OCI-LY1 (cell line): ENCODE results near the gene MSMB.
"Not testable (repeated sequence)": the region's sequence is repeated elsewhere in the genome, so short reads cannot be mapped to it uniquely, and the experiment has no call there.

Source experiments
- H2AFZ ChIP-seq: fragments of 200-600 bp; sonication (generic), shearing (Covaris generic); 2 replicates; pipeline ENCODE4 v1.6.0; 2014; ENCODE audit warnings: antibody characterized with exemption, mild to moderate bottlenecking, low read length
- H3F3A ChIP-seq: fragments of 200-600 bp; sonication (generic), shearing (Covaris generic); 2 replicates; pipeline ENCODE4 v1.6.0; 2014; ENCODE audit warnings: mild to moderate bottlenecking, antibody characterized with exemption, low read length, moderate library complexity; ENCODE audit not compliant: insufficient read depth
- H3K27ac ChIP-seq: fragments of 200-600 bp; sonication (generic); 2 replicates; pipeline ENCODE4 v1.5.1; 2014; ENCODE audit warnings: low read length, mixed run types, mild to moderate bottlenecking, low read depth; ENCODE audit not compliant: poor library complexity, severe bottlenecking
- H3K27me3 ChIP-seq: fragments of 200-600 bp; sonication (generic); 2 replicates; pipeline ENCODE4 v1.6.0; 2014; ENCODE audit warnings: antibody characterized with exemption, mild to moderate bottlenecking, low read length, moderate library complexity; ENCODE audit not compliant: insufficient read depth
- H3K36me3 ChIP-seq: fragments of 200-600 bp; sonication (generic); 2 replicates; pipeline ENCODE4 v1.6.1; 2014; ENCODE audit warnings: mild to moderate bottlenecking, antibody characterized with exemption, low read length, moderate library complexity, mixed read lengths; ENCODE audit not compliant: insufficient read depth
- H3K4me1 ChIP-seq: fragments of 200-600 bp; sonication (generic); 2 replicates; pipeline ENCODE4 v1.5.1; 2014; ENCODE audit warnings: mild to moderate bottlenecking, low read length, moderate library complexity; ENCODE audit not compliant: insufficient read depth, severe bottlenecking
- H3K4me2 ChIP-seq: fragments of 200-600 bp; sonication (generic), shearing (Covaris generic); 2 replicates; pipeline ENCODE4 v1.6.1; 2014; ENCODE audit warnings: low read length
- H3K4me3 ChIP-seq: fragments of 200-600 bp; sonication (generic); 2 replicates; pipeline ENCODE4 v1.5.1; 2014; ENCODE audit warnings: low read length, low read depth, mild to moderate bottlenecking, mixed read lengths; ENCODE audit not compliant: poor library complexity, severe bottlenecking
- H3K79me2 ChIP-seq: fragments of 200-600 bp; shearing (Covaris generic); 2 replicates; pipeline ENCODE4 v1.6.1; 2016; ENCODE audit warnings: mixed run types, low read length, mixed read lengths; ENCODE audit not compliant: insufficient read depth
- H3K9ac ChIP-seq: fragments of 200-600 bp; sonication (generic), shearing (Covaris generic); 2 replicates; pipeline ENCODE4 v1.6.1; 2014; ENCODE audit warnings: mild to moderate bottlenecking, low read length, mixed read lengths
- H3K9me2 ChIP-seq: fragments of 200-600 bp; sonication (generic), shearing (Covaris generic); 2 replicates; pipeline ENCODE4 v1.6.1; 2014; ENCODE audit warnings: low read depth, mild to moderate bottlenecking, low read length, mixed read lengths
- H3K9me3 ChIP-seq: fragments of 200-600 bp; shearing (Covaris generic); 2 replicates; pipeline ENCODE4 v1.6.1; 2014; ENCODE audit warnings: low read length, mixed read lengths
- H4K20me1 ChIP-seq: fragments of 200-600 bp; sonication (generic), shearing (Covaris generic); 2 replicates; pipeline ENCODE4 v1.6.0; 2016; ENCODE audit warnings: mild to moderate bottlenecking, low read length; ENCODE audit not compliant: insufficient read depth
- CTCF ChIP-seq: fragments of 200-600 bp; sonication (generic), shearing (Covaris generic); IDR thresholded peaks from 2 replicates; pipeline ENCODE4 v1.5.1; 2017; ENCODE audit warnings: mild to moderate bottlenecking, antibody characterized with exemption, low read length, moderate library complexity, mixed read lengths
- EZH2 ChIP-seq: fragments of 200-600 bp; sonication (generic), shearing (Covaris generic); IDR thresholded peaks from 2 replicates; pipeline ENCODE4 v1.8.0; 2017; ENCODE audit warnings: borderline replicate concordance, mixed run types, mild to moderate bottlenecking, antibody characterized with exemption, low read length, moderate library complexity, mixed read lengths

MSMB gene

DNA sequence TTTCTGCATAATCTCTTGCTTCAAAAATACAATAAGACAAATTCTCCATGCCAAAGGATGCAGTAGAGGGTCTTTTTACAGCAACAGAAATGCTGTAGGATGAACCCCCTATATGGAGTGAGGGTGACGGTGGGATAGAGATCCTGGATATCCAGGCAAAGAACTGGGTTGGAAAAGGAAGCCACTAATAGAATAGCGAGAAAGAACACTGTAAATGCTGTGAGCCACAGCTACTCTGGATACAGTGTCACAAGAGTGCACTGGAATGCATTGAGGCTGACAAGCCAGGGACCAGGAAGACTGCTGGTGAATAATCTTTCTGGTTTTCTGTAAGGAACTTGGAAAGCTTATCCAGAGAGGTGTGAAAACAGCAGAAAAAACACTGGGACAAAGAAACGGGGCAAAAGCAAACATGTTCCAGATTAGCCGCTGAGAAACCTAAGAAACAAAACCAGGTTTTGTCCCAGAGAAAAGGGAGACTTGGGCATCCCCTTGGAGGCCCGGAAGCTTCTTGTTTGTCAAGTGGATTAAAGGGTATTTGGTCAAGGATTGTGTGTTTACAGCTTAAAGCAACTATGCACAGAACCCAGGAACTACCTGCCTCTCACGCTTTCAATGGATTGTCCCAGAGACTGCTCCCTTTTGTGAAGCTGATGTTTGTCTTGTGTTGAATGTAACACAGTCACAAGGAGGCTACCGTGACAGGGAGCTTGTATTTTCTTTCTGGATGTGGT lies 6.2 kb upstream of the MSMB start:
- Histone ChIP-seq H3K79me2 (no peaks in the 10 kb centered on the region), H3K9me2 (no peaks in the 10 kb centered on the region), H3K36me3 (no peaks in the 10 kb centered on the region; the same call in 1 of the 2 replicates), H2AFZ (no peak overlapping the region), H3K27me3 (no peaks in the 10 kb centered on the region), H3K4me3 (no peak overlapping the region), H4K20me1 (no peaks in the 10 kb centered on the region), H3K4me2 (no peak overlapping the region), H3F3A (no peaks in the 10 kb centered on the region), H3K9ac (no peak overlapping the region), H3K9me3 (no peaks in the 10 kb centered on the region), H3K27ac (no peak overlapping the region), H3K4me1 (no peaks in the 10 kb centered on the region)
- TF ChIP-seq EZH2 (no peak), CTCF (no peak)

GRCh38 chr10:46050941-46051623 lies 5.0 kb upstream of the MSMB start:
- Histone ChIP-seq H3K9me3 (no peaks in the 10 kb centered on the region), H3K36me3 (no peaks in the 10 kb centered on the region), H3K4me1 (no peaks in the 10 kb centered on the region), H3K79me2 (no peaks in the 10 kb centered on the region), H3K9me2 (no peaks in the 10 kb centered on the region), H3F3A (no peaks in the 10 kb centered on the region), H3K9ac (no peak overlapping the region), H2AFZ (no peak overlapping the region), H3K4me3 (no peak overlapping the region), H3K27ac (no peak overlapping the region), H3K4me2 (no peak overlapping the region), H3K27me3 (no peaks in the 10 kb centered on the region), H4K20me1 (no peaks in the 10 kb centered on the region)
- no peak for TF ChIP-seq CTCF
- no peak for TF ChIP-seq EZH2

GRCh38 chr10:46049497-46049831 lies 3.4 kb upstream of the MSMB start:
- H3K36me3 ChIP-seq, H3K27me3 ChIP-seq, H4K20me1 ChIP-seq, H3K9ac ChIP-seq, H3K27ac ChIP-seq, H3F3A ChIP-seq, H3K4me1 ChIP-seq, H3K4me3 ChIP-seq, H3K9me3 ChIP-seq, H3K9me2 ChIP-seq, H3K4me2 ChIP-seq, H3K79me2 ChIP-seq, H2AFZ ChIP-seq: not testable (repeated sequence)

GRCh38 chr10:46048152-46048551 lies 2.1 kb upstream of the MSMB start:
- H3F3A ChIP-seq: no peaks in the 10 kb centered on the region
- H3K4me1 ChIP-seq: no peaks in the 10 kb centered on the region
- no peaks in the 10 kb centered on the region for H3K9me2 ChIP-seq
- TF ChIP-seq CTCF (no peak), EZH2 (no peak)
- no peak overlapping the region for H3K27ac ChIP-seq
- H3K9ac ChIP-seq: no peak overlapping the region
- no peaks in the 10 kb centered on the region for H3K79me2 ChIP-seq
- H3K4me3 ChIP-seq: no peak overlapping the region
- no peaks in the 10 kb centered on the region for H3K9me3 ChIP-seq
- H4K20me1 ChIP-seq: no peaks in the 10 kb centered on the region
- no peak overlapping the region for H3K4me2 ChIP-seq
- no peaks in the 10 kb centered on the region for H3K27me3 ChIP-seq
- no peak overlapping the region for H2AFZ ChIP-seq
- H3K36me3 ChIP-seq: no peaks in the 10 kb centered on the region
